HG03159 (cell line): Measurements from ENCODE around the gene RNF227.
A peak's percentile ranks its signal among the peaks of the same experiment; 100 is the strongest.
"Not testable (repeated sequence)": the region's sequence is repeated elsewhere in the genome, so short reads cannot be mapped to it uniquely, and the experiment has no call there.

Experiments
- ATAC-seq: cut with Tn5 transposase; IDR thresholded peaks from one replicate; pipeline ENCODE4 v1.9.1; 2021; ENCODE audit warnings: mild to moderate bottlenecking, moderate library complexity; ENCODE audit not compliant: unreplicated experiment

The RNF227 gene

DNA sequence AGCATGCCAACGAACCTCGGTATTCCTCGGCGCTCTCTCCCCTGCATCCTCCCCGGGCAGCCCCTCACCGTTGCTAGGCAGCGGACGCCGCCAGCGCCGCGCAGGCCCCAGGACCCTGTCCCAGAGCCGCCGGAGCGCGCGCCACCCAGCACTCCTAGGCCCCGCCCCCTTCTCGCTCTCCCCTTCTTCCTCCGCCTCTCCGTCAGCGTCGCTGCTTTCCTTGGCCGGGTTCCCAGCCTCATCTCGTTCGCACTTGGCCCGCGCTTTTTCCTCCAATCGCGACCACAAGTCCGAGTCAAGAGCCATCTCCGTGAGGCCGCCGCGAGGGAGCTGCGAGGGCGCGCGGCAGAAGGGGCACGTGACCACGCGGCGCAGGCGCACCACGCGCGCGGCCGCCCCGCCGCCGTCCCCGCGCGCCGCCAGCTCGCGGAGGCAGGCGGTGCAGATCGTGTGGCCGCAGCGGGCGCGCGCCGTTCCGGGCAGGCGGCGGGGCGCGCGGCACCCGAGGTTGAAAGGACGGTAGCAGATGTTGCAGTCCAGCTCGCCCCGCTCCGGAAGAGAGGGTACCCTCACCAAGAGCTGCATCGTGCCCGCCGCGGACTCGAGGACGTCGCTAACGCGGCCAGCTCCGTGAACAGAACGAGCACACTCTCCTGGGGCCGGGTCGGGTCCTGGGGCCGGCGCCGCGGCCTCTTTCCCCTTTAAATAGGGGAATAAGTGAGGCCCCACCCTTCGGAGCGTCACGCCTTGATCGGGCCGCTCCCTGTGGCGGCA, at the start of gene RNF227:
TSS of gene RNF227 (minus strand) at position 679 of the 774 bp plus-strand sequence. CDS start at position 585, 94 bp downstream.
- ATAC-seq, result peak; percentile 66

DNA sequence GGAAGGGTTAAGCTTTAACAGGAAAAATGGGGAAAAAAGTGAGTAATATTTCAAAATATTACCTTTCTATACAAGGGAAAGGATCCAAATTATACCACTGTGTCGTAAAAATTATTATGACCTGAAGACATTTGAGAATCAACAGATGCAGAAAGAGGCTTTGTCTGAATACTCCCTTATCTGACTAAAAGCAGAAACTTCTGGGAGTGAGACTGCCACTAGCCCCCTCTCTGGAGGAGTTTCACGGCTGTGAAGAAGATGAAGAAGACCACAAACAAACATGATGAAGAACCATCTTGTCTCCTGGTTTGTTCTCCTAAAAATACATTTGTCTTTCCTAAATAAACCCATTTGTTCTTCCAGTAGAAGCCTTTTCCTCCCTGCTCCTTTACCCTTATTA, 45.3 kb upstream of the RNF227 start:
- ATAC-seq, result no peak

DNA sequence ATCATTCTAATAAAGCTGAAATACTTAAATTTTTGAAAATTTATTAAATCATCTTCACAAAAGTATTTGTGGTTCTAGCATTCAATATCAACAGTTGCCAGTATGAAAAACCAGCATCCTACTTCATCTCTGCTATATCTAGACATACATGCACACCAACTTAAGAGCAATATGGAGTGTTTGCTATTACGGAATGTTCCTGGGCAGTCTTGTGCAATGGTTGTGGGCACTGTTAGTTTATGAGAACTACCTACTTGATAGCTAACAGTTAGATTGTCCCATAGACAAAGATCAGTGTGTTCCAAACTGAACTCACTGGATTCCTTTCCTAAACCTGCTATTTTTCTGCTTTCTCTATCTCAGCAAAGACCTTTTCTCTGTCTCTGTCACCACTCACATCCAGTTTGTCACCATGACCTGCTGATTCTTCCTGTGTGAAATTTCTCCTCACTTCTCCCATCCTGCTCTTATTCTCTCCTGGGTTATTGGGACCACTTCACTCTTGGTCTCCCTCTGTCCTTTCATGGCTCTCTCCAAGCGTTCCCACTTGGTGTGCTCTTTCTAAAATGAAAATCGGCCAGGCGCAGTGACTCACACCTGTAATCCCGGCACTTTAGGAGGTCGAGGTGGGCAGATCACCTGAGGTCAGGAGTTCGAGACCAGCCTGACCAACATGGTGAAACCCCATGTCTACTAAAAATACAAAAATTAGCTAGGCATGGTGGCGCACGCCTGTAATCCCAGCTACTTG, 43.6 kb upstream of the RNF227 start:
- no peak for ATAC-seq

GRCh38 chr17:7956228-7956965, 40.3 kb upstream of the RNF227 start:
- ATAC-seq, result no peak

GRCh38 chr17:7955414-7956227, 39.5 kb upstream of the RNF227 start:
- no peak for ATAC-seq

- ATAC-seq, result not testable (repeated sequence)
These were observed 37.2 kb upstream of the RNF227 start for GRCh38 chr17:7953266-7953665.

DNA sequence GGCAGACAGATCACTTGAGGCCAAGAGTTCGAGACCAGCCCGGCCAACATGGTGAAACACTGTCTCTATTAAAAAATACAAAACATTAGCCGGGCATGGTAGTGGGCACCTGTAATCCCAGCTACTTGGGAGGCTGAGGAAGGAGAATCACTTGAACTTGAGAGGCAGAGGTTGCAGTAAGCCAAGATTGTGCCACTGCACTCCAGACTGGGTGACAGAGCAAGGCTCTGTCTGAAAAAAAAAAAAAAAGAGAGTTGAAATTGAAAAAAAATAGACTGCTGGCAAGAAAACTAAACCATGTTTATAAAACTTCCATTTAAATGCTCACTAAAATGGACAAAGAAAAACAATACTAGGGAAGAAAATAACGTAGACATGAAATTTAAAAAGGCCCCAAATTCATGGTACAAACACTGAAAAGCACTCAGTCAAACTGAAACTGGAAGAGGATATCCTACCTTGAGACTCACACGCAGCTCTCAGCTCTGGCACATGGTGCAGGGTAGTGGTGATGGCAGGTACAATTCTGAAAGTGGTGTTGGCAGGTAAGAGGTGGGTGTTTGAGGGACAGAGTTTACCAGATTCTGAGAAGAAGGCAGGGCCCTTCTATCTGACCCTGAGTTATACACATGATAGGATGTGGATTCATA, 35.2 kb upstream of the RNF227 start:
- ATAC-seq, result no peak

GRCh38 chr17:7950578-7950977, 34.5 kb upstream of the RNF227 start:
- ATAC-seq, result no peak

- no peak for ATAC-seq
These were observed 31.6 kb upstream of the RNF227 start for GRCh38 chr17:7947651-7948050.

GRCh38 chr17:7946441-7946840, 30.4 kb upstream of the RNF227 start:
- ATAC-seq, result no peak

DNA sequence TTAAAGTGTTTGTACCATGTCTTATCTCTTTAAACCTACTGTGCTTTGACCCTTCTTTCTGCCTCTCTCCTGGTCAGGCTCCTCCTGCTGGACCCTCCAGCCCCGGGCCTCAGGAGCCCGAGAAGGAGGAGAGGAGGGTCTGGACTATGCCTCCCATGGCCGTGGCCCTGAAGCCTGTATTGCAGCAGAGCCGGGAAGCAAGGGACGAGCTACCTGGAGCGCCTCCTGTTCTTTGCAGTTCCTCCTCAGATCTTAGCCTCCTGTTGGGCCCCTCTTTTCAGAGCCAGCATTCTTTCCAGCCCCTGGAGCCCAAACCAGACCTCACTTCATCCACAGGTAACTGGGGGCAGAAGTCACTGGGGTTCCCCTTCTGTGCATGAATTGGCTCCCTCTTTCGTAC, 29.6 kb upstream of the RNF227 start:
- no peak for ATAC-seq

GRCh38 chr17:7944326-7944725, 28.2 kb upstream of the RNF227 start:
- no peak for ATAC-seq

DNA sequence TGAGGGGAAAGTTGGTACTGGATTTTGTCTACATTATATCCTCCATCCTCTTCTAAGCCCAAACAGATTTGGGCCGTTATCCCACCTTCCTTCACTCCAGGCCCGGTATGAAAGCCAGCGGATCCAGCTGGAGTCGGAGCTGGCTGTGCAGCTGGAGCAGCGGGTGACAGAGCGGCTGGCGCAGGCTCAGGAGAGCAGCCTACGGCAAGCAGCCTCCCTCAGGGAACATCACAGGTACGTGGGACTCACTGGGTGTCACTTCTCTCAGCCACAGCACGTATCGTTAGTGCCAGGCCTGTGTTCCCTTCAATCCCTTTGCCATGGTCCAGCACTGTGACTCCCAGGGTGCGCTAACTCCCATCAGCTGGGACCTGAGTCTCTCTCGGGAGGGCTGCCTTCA, 27.2 kb upstream of the RNF227 start:
- no peak for ATAC-seq

DNA sequence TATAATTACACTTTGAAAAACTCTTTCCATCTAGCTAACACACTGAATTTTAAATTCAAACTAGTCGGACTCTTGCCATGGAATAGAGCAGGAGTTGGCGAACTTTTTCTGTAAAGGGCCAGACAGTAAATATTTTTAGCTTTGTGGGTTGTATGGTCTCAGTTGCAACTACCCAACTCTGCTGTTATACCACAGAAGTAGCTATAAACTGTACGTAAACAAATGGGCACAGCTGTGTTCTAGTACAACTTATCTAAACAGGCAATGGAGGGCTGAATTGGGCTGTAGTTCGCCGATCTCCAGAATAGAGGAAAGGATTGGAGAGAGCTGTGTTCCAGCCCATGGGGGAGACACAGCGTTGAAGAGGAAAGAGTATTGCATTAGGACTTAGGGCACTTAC, 24.7 kb upstream of the RNF227 start:
- ATAC-seq, result no peak

- ATAC-seq, result no peak
These were observed 23.9 kb upstream of the RNF227 start for GRCh38 chr17:7940034-7940433.

- no peak for ATAC-seq
These were observed 19.8 kb upstream of the RNF227 start for GRCh38 chr17:7935859-7936258.

GRCh38 chr17:7932949-7933348, 16.9 kb upstream of the RNF227 start:
- no peak for ATAC-seq

- no peak for ATAC-seq
These were observed 16.4 kb upstream of the RNF227 start for GRCh38 chr17:7932483-7932891.

DNA sequence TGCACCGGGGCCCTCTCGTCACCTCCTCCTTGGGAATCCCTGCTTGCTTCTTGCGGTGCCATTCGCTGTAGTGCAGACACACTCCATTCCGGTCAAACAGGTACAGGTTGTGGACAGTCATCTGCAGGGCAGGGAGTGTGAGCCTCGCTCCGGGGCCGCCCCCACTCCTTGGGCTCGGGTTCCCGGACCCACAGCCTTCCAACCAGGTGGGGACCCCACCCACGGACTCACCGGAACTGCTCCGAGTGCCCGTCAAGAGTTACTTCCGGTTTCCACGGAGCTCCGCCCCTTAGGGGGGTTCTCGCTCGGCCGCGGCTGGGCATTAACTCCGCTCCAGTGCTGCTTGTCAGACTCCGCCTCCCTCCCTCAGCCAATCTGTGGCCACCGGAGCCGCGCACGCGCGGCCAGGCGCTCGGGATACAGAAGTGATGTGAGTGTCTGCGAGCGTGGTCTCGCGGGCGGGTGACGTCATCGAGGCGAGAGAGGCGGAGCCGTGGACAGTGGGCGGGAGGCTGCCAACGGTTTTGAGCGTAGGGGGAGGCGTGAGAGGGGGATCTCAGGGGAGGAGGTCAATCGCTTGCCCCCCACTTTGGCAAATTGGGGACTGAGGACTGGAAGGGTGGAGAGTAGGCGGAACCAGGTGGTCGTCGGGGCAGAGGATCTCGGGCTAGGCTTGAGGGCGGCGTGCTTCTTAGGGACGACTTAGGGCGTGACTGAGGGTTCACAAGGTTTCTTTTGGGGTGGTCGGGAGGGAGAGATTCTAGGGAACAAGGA, 15.8 kb upstream of the RNF227 start, which contains the start of the genes CNTROB and TRAPPC1:
TSS of gene CNTROB (plus strand) at position 498 of the 774 bp plus-strand sequence. CDS start 874 bp downstream, outside the sequence.
TSS of gene TRAPPC1 (minus strand) at position 238 of the 774 bp plus-strand sequence. CDS start at position 121, 117 bp downstream.
- peak; percentile 84 for ATAC-seq
